G401 (cell line): ENCODE results near the gene CDH4. TPM values are rescaled to one million over a fixed set of nuclear protein-coding genes. Genes with fewer than 3 reads are reported as not detected.
"Not testable (repeated sequence)": the region's sequence is repeated elsewhere in the genome, so short reads cannot be mapped to it uniquely, and the experiment has no call there.

Experiments
- DNase-seq: peaks from one replicate; pipeline ENCODE4 v3.0.0-alpha.2; 2015; ENCODE audit warnings: low spot score
- in situ Hi-C: cut with HindIII; loops from 2 replicates; pipeline ENCODE4 v1.10.0; 2016; ENCODE audit warnings: low sequenced_read_pairs, mixed read lengths
- total RNA-seq: library from RNA; depleted of rRNA; stranded (reverse); fragments of >200 nt; shearing (Covaris generic); gene quantifications from 2 replicates; pipeline ENCODE4 v1.2.3, GENCODE V29; 2014

The CDH4 gene
- total RNA-seq, 1 experiment from 2014 or later: 12.9 TPM

- DNase-seq: no peak
- in situ Hi-C loops: no loop called here
Measured at GRCh38 chr20:61979701-61980635, 727.9 kb downstream of the CDH4 start.

DNA sequence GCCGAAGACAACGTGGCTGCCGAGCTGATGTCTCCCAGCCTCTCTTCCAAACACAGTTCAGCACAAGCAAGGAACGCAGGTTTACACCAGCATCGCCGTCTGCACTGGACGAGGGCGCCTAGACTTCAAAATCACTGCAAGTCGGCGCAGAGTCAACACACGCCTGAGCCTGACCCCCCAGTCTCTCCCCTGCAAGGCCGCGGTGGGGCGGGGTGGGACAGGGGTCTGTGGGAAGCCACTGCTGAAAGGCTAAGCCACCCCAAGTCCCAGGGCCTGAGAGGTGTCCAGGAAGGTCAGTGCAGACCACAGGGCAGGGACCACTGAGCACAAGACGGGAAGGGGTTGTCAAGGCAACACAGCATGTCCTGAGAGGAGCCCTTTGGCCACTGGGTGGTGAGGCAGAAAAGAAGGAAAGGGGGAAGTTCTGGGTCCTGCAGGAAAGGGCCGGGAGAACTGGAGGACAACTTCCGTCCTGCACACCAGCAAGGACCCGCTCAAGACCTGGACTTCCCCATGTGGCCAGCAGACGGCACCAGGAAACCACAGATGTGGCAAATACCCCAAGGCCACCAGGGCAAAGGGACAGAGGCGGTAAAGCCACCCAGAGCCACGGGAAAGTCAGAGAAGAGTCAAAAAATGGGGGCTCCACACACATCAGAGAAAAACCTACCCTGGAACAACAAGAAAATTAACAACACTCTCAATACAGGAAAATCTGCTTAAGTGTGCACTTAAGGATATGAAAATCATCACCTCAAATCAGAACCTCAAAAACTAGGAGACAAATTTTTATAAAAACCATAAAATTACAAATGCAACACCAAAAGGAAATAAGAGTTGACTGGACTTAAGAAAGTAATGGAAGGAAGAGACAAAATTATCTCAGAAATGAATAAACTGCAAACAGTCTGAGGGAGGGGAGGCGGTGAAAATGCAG lies 728.9 kb downstream of the CDH4 start:
- DNase-seq: peak; percentile 10
- in situ Hi-C loops: no loop called here

GRCh38 chr20:61981691-61982090 lies 729.6 kb downstream of the CDH4 start:
- DNase-seq, in situ Hi-C loops: not testable (repeated sequence)

DNA sequence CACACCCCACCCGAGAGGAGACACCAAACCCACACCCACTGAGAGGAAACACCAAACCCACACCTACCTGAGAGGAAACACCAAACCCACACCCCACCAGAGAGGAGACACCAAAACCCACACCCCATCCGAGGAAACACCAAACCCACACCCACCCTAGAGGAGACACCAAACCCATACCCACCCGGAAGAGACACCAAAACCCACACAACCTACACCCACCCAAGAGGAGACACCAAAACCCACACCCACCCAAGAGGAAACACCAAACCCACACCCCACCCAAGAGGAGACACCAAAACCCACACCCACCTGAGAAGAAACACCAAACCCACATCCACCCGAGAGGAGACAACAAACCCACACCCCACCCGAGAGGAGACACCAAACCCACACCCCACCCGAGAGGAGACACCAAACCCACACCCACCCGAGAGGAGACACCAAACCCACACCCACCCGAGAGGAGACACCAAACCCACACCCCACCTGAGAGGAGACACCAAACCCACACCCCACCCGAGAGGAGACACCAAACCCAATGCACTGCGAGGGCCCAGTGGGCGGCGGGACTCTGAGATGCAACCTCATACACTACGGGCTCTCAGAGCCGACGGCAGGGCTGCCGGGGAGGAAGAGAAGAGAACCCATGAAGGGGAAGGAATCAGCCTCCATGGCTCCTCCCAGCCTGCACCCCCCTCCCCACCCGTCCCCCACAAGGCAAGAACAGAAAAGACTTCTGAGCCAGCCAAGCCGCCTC lies 730.3 kb downstream of the CDH4 start:
- no peak for DNase-seq
- in situ Hi-C loops: no loop called here

DNA sequence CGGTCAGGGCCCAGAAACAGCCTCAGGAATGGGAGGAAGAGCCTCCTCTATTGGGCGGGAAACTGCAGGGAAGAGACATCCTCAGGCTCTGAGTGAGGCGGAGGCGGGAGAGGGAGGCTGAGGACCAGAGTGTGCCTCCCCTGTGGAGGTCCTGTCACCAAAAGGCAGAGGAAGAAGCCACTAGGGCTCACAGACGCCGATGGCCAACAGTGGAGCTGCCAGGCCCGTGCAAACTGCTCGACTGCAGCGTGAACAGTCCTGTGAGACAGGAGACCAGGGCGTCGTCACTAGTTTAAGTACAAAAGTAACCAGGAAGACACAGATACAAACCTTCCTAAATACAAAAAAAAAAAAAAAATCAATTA lies 730.9 kb downstream of the CDH4 start:
- in situ Hi-C loops: no loop called here
- no peak for DNase-seq

GRCh38 chr20:61983965-61984364 lies 731.9 kb downstream of the CDH4 start:
- in situ Hi-C loops: no loop called here
- no peak for DNase-seq

DNA sequence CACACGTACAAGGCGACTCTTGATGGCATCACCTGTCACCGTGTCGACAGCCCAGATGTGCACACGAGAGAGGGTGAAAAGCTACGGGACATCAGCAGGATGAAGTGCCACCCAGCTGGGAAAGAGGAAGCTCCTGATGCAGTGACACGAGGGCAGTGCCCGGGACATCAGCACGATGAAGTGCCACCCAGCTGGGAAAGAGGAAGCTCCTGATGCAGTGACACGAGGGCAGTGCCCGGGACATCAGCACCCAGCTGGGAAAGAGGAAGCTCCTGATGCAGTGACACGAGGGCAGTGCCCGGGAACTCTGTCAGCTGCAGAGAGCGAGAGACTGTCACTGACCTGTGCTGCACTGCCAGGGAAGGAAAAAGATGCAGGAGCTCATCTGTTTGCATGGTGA lies 732.4 kb downstream of the CDH4 start:
- DNase-seq, in situ Hi-C loops: not testable (repeated sequence)

GRCh38 chr20:61985096-61985495 lies 733.0 kb downstream of the CDH4 start:
- in situ Hi-C loops: no loop called here
- peak; percentile 13 for DNase-seq

- in situ Hi-C loops: no loop called here
- no peak for DNase-seq
Measured at GRCh38 chr20:61986762-61987321, 734.8 kb downstream of the CDH4 start.

- no peak for DNase-seq
- in situ Hi-C loops: no loop called here
Measured at GRCh38 chr20:61988665-61989064, 736.6 kb downstream of the CDH4 start.

DNA sequence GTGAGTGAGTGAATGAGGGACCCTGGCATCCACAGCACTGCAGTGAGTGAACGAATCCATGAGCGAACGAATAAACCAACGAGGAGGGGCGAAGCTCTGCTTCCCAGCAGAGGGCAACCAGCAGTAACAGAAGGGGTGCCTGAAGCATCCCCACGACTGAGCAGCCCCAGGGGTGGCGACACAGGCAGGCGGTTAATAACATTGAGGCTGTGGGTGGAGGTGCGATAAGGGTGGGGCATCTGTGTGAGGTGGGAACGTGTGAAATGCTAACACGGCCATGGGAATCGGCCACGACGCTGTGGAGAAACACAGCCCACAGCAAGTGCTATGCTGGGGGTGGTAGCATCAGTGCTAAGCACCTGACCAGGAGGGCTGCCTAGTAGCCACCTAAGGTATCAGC lies 737.7 kb downstream of the CDH4 start:
- in situ Hi-C loops: no loop called here
- no peak for DNase-seq
